HG03575 (cell line): ENCODE measurements around the gene KMT2B.
"Not testable (repeated sequence)": the region's sequence is repeated elsewhere in the genome, so short reads cannot be mapped to it uniquely, and the experiment has no call there.

Experiments
- ATAC-seq: cut with Tn5 transposase; IDR thresholded peaks from one replicate; pipeline ENCODE4 v1.9.1; 2021; ENCODE audit not compliant: unreplicated experiment, insufficient number of reproducible peaks, low FRiP score; ENCODE audit errors: extremely low read depth

KMT2B gene

DNA sequence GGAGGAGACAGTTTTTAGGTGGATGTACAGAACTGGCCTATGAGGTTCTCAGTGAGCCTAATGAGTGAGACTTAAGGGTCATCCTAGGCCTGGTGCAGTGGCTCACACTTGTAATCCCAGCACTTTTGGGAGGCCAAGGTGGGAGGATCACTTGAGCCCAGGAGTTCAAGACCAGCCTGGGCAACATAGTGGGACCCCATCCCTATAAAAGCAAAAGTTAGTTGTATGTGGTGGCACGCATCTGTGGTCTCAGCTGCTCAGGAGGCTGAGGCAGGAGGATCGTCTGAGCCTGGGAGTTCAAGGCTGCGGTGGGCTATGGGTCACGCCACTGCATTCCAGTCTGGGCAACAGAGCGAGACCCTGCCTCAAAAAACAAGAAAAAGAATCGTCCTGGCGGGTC lies 6.3 kb downstream of the KMT2B start:
- ATAC-seq: not testable (repeated sequence)

DNA sequence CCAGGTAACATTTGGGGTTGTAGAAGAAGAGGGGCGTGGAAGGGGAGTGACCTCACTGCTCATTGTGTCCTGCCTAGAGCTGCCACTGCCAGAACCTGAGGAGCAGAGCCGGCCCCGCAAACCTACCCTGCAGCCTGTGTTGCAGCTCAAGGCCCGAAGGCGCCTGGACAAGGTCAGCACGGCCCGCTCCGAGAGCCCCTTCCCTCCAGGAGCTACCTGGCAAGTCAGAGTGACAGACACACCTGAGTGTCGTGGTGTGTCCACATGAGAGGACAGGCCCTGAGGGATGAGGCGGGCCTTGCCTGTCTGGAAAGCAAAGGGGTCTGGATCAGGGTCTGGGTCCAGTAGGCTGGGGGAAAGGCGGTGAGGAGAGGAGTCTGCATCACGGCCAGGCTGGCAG lies 6.8 kb downstream of the KMT2B start:
- ATAC-seq: no peak

DNA sequence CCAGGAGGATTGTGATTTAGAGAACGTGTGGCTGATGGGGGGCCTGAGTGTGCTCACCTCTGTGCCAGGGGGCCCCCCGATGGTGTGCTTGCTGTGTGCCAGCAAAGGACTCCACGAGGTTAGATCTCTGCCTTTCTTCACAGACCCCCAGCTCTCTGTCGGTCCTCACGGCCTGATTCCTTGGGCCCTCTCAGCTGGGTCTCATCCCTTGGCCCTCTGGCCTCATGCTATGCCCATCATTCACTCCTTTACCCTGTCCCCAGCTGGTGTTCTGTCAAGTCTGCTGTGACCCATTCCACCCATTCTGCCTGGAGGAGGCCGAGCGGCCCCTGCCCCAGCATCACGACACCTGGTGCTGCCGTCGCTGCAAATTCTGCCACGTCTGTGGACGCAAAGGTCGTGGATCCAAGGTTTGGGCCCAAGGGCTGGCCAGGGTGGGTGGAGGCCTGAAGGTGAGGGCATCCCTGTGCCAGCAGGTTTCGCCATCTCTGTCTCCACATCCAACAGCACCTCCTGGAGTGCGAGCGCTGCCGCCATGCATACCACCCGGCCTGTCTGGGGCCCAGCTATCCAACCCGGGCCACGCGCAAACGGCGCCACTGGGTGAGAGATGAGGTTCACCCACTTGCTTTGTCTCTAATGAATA lies 7.5 kb downstream of the KMT2B start:
- ATAC-seq: no peak

DNA sequence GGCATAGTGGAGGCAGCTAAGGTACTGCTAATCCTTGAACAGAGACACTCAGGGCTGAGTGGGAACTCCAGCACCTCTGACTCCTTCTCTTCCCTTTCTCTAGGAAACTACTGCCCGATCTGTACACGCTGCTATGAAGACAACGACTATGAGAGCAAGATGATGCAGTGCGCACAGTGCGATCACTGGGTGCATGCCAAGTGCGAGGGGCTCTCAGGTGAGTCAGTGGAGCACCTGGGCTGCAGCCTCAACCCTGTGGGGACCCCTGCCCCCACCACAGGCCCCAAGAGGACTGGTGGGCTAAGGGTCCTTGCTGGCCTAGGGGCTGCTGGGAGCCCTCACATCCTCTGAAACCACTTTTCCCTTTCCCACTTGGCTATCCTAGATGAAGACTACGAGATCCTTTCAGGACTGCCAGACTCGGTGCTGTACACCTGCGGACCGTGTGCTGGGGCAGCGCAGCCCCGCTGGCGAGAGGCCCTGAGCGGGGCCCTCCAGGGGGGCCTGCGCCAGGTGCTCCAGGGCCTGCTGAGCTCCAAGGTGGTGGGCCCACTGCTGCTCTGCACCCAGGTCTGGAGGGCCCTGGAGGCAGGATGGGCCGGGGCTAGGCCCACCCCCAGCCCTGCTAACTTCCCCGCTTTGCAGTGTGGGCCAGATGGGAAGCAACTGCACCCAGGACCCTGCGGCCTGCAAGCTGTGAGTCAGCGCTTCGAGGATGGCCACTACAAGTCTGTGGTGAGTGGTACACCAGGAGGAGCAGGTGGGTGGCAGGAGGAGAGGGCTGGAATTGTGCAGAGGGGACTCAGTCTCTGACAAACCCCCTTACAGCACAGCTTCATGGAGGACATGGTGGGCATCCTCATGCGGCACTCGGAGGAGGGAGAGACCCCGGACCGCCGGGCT lies 9.5 kb downstream of the KMT2B start:
- no peak for ATAC-seq

DNA sequence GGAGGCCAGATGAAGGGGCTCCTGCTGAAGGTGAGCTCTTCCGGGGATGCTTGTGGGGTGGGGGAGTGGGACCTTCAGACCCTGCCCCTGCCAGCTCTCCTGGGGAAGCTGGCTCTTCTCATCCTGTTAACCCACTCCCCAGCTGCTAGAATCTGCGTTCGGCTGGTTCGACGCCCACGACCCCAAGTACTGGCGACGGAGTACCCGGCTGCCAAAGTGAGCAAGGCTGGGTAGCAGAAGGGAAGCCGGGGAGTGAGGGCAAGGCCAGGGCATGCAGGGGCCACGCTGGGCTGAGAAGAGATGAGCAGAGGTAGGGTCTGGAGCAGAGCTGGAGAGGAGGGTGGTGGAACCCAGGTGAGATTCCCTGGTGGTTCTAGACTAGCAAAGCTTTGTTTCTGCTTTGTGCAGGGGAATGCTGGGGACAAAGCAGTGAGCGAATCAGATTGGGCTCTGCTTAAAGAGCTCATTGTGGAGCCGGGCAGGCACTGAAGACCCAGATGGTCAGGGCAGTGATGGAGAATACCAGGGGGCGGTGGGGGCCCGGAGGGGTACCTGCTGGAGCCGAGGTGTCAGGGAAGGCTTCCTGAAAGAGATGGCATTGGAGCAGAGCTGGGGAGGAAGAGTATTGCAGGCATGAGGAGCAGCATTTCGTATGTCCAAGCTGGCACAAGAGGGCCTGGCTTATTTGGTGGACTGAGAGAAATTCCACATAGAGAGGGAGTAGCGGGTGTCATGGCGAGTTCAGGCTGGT lies 10.3 kb downstream of the KMT2B start:
- ATAC-seq: no peak

DNA sequence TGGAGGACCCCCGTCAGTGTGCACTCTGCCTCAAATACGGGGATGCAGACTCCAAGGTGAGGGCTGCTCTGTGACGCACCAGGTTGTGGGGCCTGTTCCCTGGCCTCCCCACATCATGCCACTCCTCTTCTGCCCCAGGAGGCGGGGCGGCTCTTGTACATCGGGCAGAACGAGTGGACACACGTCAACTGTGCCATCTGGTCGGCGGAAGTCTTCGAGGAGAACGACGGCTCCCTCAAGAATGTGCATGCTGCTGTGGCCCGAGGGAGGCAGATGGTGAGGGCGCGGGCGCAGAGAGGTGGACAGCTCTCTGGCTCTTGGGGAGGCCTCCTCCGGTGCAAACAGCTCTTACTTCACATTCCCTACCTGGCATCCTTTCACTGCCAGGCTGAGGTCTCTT lies 11.2 kb downstream of the KMT2B start:
- no peak for ATAC-seq

DNA sequence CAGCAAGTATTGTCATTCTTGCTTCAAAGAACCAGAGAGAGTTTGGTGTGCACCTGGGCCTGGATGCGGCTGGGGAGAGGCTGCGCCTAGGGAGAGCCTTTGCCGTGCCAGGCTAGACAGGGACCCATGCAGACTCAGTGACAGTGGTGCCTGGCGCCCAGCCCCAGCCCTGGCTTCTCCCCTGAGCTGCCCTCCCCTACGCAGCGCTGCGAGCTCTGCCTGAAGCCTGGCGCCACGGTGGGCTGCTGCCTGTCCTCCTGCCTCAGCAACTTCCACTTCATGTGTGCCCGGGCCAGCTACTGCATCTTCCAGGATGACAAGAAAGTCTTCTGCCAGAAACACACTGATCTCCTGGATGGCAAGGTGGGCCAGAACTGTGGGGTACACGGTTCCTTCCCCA lies 12.0 kb downstream of the KMT2B start:
- ATAC-seq: no peak

DNA sequence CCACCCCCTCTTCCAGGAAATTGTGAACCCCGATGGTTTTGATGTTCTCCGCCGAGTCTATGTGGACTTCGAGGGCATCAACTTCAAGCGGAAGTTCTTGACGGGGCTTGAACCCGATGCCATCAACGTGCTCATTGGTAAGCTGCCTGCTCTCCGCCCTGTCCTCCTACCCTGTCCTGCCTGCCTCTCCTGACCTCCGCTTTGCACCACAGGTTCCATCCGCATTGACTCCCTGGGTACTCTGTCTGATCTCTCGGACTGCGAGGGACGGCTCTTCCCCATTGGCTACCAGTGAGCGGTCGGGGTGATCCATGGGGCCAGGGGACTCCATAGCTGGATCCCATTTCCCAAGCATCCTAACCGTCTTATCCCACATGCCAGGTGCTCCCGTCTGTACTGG lies 12.5 kb downstream of the KMT2B start:
- no peak for ATAC-seq

DNA sequence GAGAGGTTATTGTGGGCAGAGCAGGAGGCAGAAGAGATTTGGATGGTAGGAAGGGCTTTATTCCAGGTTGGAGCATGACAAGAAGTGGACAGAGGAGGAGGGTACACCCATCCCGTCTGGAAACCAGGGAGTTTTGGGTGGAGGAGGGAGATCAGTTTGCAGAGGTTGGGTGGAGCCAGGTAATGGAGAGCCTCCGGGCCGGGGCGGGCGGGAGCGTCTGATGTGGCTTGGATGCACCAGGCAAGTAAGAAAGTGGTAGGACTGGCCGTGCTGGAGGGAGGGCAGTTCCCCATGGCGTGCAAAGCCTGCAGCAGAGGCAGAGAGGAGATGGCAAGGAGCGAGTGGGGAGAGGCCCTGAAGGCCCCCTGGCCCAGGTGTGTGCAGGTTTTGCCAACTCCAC lies 13.6 kb downstream of the KMT2B start:
- no peak for ATAC-seq

DNA sequence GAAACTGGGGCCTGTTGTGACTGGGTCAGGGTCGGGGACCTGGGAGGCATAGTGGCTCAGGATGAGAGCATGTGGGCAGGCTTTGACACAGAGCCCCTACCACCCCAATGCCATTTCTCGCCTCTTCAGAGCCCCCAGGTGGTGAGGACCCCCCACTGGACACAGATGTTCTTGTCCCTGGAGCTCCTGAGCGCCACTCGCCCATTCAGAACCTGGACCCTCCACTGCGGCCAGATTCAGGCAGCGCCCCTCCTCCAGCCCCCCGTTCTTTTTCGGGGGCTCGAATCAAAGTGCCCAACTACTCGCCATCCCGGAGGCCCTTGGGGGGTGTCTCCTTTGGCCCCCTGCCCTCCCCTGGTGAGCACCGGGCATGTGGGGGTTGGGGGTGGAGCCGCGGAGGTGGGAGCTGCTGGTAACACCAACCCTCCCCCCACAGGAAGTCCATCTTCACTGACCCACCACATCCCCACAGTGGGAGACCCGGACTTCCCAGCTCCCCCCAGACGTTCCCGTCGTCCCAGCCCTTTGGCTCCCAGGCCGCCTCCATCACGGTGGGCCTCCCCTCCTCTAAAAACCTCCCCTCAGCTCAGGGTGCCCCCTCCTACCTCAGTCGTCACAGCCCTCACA lies 14.1 kb downstream of the KMT2B start:
- ATAC-seq: no peak

DNA sequence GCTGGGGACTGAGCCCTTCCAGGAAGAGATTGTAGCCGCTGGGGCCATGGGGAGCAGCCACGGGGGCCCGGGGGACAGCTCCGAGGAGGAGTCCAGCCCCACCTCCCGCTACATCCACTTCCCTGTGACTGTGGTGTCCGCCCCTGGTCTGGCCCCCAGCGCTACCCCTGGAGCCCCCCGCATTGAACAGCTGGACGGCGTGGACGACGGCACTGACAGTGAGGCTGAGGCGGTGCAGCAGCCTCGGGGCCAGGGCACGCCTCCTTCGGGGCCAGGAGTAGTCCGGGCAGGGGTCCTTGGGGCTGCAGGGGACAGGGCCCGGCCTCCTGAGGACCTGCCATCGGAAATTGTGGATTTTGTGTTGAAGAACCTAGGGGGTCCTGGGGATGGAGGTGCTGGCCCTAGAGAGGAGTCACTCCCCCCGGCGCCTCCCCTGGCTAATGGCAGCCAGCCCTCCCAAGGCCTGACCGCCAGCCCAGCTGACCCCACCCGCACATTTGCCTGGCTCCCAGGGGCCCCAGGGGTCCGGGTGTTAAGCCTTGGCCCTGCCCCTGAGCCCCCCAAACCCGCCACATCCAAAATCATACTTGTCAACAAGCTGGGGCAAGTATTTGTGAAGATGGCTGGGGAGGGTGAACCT lies 14.9 kb downstream of the KMT2B start:
- no peak for ATAC-seq

DNA sequence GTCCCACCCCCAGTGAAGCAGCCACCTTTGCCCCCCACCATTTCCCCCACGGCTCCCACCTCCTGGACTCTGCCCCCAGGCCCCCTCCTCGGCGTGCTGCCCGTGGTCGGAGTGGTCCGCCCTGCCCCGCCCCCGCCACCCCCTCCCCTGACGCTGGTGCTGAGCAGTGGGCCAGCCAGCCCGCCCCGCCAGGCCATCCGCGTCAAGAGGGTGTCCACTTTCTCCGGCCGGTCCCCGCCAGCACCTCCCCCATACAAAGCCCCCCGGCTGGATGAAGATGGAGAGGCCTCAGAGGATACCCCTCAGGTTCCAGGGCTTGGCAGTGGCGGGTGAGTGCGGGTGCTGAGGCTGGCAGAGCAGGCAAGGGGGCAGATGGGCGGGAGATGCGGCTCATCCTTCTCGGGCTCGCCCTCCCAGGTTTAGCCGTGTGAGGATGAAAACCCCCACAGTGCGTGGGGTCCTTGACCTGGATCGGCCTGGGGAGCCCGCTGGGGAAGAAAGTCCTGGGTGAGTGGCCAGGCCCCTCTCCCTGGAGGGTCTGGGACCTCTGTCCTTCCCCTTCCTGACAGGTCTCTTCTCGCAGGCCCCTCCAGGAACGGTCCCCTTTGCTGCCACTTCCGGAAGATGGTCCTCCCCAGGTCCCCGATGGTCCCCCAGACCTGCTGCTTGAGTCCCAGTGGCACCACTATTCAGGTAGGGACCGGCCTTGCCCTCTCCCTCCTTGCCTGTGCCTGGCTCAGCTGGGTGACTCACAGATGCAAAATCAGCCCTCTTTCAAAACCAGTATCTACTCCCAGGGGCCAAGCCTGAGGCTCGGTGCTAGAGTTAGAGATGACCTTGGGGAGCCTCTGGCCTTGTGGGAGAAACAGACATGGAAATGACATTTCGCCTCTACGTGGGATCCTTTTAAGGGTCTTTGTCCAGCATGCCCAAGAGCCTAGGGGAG lies 15.7 kb downstream of the KMT2B start:
- no peak for ATAC-seq

DNA sequence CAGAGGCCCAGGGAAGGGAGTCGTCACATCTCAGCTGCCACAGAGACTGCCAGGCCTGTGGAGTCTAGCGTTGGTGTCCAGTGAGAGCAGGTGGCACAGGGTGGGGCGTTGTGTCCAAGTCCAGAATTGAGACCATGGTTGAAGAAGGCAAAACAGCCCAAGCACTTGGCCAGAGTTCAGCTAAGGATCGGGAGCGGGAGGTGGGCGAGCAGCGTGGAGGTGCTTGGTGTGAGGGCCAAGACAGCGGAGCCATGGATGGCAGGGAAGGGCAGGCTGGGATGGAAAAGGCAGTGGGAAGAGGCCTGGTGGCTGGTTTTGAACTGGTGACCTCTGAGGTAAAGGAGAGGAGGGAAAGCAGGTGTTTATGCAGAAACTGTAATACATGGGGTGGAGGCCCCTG lies 16.5 kb downstream of the KMT2B start:
- ATAC-seq: no peak

DNA sequence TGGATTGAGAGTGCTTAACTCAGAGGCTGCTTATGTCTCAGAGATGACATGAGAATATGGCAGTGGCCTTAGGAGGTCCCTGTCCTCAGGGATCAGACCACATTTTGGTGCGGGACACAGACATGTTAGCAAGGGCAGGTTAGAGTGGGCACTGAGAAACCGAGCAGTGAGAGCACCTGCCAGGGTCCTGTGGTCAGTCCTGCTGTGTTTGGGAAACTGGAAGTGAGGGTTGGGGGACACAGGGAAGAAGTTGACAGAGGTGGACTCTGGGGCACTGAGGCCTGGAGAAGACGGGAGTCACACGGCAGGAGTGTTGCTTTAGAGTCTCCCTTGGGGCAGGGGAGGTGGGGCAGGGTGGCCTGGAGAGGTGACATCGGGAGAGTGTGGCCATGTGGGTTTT lies 17.1 kb downstream of the KMT2B start:
- no peak for ATAC-seq

DNA sequence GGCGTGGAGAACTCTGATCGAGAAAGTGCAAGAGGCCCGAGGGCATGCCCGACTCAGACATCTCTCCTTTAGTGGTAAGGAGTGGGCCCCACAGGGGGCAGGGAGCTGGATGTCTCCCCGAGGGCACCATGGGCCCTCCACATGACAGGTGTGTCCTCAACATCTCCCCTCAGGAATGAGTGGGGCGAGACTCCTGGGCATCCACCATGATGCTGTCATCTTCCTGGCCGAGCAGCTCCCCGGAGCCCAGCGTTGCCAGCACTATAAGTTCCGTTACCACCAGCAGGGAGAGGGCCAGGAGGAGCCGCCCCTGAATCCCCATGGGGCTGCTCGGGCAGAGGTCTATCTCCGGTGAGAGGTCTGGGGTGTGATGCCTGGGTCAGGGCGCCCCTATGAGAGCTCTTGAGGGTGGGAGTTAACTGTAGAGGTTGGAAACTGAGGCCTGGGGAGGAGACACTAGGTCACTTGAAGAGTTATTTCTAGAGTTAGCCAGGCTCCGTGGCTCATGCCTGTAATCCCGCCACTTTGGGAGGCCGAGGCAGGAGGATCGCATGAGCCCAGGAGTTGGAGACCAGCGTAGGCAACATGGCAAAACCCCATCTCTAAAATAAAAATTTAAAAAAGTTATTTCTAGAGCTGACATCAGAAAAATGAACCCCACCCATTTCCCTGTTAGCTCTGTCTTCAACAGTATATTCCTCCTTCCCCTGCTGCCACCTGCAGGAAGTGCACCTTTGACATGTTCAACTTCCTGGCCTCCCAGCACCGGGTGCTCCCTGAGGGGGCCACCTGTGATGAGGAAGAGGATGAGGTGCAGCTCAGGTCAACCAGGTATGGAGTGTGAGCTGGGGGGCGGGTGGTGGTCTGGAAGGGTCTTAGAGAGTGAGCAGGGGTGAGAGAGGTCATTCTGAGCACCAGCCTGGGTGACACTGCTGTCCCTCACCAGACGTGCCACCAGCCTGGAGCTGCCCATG lies 19.4 kb downstream of the KMT2B start:
- no peak for ATAC-seq

DNA sequence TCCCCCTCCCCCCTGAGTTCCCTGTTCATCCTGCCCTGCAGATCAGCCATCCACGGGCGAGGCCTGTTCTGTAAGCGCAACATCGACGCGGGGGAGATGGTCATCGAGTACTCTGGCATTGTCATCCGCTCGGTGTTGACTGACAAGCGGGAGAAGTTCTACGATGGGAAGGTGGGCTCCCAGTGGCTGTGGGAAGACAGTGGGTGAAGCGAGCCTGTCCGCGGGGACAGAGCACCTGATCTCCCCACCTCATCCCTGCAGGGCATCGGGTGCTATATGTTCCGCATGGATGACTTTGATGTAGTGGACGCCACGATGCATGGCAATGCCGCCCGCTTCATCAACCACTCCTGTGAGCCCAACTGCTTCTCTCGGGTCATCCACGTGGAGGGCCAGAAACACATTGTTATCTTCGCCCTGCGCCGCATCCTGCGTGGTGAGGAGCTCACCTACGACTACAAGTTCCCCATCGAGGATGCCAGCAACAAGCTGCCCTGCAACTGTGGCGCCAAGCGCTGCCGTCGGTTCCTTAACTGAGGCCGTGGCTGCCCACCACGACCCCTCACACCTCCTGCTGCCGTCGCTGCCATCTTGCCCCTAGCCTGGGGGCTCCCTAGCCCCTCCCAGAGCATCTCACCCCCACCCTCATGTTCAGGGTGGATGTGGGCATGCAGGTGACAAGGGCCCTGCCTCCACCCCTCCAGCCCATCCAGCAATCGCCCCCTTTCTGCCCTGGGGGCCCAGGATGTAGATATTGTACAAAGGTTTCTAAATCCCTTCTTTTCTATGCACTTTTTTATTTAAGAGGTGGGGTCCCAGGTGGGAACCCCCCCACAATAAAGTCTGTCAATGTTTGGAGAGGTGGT lies 20.5 kb downstream of the KMT2B start:
- ATAC-seq: no peak
